ELR (cell line): Measurements from ENCODE around the gene VEGFB.
A peak's percentile ranks its signal among the peaks of the same experiment; 100 is the strongest.
"Not testable (repeated sequence)": the region's sequence is repeated elsewhere in the genome, so short reads cannot be mapped to it uniquely, and the experiment has no call there.

Experiments
- DNase-seq: peaks from one replicate; pipeline ENCODE4 v3.0.0-alpha.2; 2015; ENCODE audit warnings: low read depth

The VEGFB gene

GRCh38 chr11:64232182-64232966, 2.0 kb upstream of the VEGFB start:
- no peak for DNase-seq

DNA sequence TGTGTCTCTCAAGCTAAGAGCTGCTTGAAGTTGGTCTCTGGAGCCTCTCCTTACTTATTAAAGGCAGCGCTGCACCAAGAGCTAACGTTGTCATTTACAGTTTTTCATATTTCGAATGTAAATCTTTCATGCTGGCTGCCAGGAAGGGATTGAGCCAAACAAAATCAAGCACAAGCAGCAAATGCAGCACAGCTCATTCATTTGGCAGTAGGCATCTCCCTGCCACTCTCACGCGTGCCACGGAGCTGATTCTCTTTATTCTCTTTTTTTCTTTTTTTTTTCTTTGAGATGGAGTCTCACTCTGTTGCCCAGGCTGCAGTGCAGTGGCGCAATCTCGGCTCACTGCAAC, 1.4 kb upstream of the VEGFB start:
- DNase-seq: no peak

GRCh38 chr11:64234647-64235379, 429 bp downstream of the VEGFB start:
- DNase-seq: peak; percentile 47

- DNase-seq: no peak
Observed at GRCh38 chr11:64235437-64236161, 1.2 kb downstream of the VEGFB start.

DNA sequence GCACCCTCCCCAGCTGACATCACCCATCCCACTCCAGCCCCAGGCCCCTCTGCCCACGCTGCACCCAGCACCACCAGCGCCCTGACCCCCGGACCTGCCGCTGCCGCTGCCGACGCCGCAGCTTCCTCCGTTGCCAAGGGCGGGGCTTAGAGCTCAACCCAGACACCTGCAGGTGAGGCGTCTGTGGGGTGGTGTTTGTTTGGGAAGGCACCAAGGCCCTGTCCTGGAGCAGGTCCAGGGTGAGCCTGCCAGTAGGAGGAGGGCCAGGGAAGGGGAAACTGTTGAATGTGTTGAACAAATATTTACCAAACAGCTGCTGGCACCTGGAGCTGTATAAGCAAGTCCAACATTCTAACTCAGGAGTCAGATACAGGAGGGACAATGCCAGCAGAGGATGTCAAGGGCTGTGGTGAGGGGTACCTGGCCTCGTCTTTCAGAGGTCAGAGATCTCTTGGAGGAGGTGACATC, 3.1 kb downstream of the VEGFB start:
- no peak for DNase-seq

DNA sequence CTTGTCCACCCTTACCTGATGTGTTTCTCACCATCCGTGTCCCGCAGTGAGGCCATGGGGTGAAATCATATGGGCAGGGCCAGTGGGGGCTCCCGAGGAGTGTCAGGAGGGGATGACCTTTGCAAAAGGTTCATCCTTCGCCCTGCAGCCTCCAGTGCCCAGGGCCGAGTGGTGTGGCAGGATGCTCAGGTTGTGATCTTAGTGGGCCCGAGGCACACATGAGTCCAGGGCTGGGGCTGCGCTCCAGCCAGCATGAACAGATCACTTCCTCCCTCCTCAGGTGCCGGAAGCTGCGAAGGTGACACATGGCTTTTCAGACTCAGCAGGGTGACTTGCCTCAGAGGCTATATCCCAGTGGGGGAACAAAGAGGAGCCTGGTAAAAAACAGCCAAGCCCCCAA, 3.7 kb downstream of the VEGFB start:
- no peak for DNase-seq

GRCh38 chr11:64238999-64239398, 4.6 kb downstream of the VEGFB start:
- DNase-seq: no peak

GRCh38 chr11:64239662-64240434, 5.5 kb downstream of the VEGFB start:
- DNase-seq: no peak

- peak; percentile 97 for DNase-seq
Observed at GRCh38 chr11:64240435-64241240, 6.3 kb downstream of the VEGFB start, which contains the start of gene FKBP2. Gene FKBP2 (plus strand): TSS chr11:64241095. CDS start chr11:64242388, 1,293 bp downstream.

GRCh38 chr11:64241241-64241490, 6.8 kb downstream of the VEGFB start:
- peak; percentile 99 for DNase-seq

DNA sequence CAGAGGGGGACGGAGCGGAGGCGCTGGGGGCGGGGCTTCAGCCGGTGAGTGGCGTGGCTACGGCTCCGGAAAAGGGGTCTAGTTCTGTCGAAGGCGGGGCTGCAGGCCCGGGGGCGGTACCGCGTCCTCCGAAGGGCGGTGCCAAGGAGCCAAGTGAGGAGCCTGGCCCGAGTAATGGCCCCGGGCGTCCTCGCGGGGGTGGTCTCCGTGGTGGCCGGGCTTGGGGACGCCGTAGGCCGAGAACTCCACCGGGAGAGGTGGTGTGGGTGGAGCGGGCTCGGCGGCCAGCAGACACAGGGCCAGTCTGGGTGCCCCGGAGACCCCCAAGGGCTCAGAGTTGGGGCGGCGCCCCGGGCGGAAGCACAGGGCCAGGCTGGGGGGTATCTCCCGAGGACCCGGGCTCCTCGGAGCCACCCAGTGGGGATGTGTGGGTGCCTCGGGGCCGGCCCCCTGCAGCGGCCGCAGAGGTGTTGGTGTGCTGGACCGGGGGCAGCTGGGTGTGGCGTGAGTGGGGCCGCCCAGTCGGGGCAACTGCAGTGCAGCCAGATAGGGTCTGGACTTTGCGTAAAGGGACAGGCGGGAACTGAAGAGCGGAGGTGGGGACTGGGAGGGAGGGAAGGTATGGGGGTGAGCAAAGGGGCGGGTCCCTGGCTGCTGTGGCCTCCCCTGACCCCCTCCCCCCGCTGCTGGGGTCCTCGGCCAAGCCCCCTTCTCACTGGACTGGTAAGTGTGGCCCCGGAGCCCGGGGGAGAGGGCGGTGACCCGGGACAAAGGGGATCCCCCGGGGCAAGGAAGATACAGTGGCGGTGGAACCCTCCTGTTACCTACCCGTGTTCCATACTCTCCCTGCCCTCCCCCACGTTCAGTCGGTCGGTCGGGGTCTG, 7.3 kb downstream of the VEGFB start:
- DNase-seq: peak; percentile 71

DNA sequence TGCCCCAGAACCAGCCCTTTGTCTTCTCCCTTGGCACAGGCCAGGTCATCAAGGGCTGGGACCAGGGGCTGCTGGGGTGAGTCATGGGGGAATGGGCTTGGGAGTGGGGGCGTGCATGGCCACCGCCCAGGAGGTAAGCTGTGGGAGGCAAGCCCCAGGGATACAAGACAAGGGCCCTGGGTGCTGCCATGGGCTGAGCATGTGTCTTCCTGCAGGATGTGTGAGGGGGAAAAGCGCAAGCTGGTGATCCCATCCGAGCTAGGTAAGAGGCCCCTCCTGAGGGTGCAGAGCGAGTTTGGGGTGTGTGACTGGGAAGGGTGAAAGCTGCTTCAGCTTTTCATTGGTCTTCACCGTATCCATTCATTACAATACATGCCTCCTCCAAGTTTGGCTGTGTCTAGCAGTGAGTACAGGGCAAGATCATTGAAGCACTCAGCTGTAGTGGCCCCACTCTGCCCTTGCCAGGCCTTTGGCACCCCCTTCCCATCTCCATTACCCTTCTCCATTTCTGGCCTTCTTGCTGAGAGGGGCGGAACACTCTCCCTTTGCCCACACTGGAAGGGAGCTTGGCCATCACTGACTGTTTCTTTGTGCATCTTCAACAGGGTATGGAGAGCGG, 9.0 kb downstream of the VEGFB start:
- no peak for DNase-seq

- DNase-seq: no peak
Observed at GRCh38 chr11:64244107-64244506, 9.7 kb downstream of the VEGFB start.

GRCh38 chr11:64244966-64245365, 10.6 kb downstream of the VEGFB start:
- no peak for DNase-seq

GRCh38 chr11:64245401-64245796, 11.0 kb downstream of the VEGFB start:
- peak; percentile 29 for DNase-seq

DNA sequence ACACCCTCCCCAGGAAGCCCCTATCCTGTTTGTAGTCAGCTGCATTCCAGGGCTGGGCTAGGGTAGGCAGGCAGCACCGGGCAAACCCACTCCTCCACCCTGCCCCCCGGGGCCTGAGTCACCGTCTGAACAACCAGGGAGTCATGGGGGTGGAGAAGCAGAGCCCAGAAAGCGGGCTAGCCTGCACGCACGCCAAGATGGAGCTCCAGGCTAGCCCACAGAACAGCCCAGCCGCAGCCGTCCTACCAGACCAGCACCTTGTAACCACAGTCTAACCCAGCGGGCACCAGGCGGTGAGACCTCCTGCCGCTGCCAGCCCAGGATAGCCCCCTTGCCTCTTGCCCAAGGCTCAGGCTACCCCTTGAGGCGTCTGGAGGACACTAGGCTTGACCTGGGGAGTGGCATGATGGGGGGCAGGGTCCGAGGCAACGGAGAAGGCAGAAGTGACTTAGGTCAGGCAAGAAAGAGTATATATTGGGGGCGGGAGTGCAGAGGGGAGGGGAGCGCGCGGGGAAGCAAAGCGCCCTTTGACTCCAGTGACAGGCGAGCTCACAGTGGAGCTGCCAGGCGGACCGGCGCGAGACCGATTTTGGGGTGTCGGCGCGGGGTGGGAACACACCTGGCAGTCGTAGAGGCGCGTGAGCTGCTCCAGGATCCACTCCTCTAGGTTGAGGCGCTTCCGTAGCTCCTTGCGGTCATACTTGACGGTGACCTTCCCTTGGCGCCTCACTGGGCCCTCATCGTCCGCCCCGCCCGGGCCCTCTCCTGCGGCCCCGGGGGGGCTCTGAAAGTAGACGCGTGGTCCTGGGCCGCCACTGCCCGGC, 11.6 kb downstream of the VEGFB start:
- peak; percentile 97 for DNase-seq

- not testable (repeated sequence) for DNase-seq
Observed at GRCh38 chr11:64246621-64246870, 12.2 kb downstream of the VEGFB start.

DNA sequence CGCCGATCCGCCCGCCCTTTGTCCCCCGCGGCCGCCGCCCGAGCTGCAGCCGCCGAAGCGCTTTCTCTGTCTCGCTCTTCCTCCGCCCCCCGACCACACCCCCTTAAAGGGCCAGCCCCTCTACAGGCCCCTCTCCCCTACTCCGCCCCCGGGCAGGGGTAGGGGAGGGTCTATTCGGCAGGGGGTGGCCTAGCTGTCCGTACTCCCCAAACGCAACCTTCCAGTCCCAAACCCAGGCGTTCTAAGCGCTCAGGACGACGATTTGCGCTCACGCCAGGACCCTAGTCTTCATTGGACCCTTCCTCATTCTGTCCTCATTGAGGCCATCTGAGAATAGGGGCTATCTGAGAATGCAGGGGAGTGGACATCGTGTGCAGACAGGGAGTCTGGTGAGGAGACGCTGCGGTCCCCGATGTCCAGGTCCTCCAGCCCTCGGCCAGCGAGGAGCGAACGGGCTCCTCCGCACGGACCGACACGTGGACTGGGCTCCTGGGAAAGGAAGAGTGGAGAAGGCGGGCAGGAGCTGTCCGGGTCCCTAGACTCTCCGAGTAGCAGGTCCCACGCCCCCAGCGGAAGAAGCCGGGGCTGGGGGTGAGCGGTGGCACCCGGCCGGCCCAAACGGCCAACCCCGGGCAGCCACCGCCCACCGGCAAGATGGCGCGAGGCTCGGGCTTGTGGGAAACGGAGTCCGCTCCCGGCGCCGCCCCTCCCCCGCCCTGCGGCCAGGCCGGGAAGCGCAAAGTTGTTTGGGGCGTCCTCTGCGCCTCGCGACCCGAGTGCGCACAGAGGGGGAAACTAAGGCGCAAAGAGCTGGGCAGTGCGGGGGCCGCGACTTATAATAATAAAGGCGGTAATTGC, 12.7 kb downstream of the VEGFB start, which contains the start of gene PPP1R14B:
PPP1R14B (minus strand) TSS at position 73 of the 858 bp plus-strand sequence. CDS start 270 bp downstream, outside the sequence.
- DNase-seq: peak; percentile 88
